ENCODE measurements around the gene RANBP3. TPM values are rescaled to one million over a fixed set of nuclear protein-coding genes. Genes with fewer than 3 reads are reported as not detected.

The RANBP3 gene
- total RNA-seq, 1 donor from 2014 or later: 81.9 TPM

DNA sequence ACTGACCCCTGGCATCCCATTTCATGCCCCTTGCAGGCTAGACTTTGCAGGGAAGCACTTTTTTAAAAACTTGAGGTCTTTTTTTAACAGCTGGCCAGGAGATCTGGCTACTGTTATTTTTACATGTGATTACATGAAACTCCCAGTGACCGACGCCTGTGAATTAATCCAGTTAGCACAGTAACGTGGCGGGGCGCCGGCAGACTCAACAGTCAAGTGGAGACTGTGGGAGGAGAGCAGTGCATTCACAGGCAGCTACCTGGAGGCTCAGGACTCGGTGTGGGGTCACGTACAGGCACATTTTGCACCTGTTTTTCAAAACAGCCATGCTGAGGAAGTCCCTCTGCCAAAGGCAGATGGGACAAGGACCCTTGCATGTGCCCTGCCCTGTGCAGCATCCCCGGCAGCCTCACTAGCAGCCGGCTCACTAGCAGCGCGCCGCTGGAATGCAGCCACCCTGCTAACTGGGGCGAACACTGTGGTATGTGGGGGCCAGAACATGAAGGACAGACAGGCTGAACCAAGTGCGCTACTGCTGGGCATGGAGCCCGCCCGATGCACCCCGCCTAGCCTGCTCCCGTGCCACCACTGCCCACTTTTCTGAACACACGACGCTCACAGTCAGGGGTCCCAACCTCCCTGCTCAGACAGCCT lies 45.2 kb downstream of the RANBP3 start:
- TF ChIP-seq, protein P1, sequence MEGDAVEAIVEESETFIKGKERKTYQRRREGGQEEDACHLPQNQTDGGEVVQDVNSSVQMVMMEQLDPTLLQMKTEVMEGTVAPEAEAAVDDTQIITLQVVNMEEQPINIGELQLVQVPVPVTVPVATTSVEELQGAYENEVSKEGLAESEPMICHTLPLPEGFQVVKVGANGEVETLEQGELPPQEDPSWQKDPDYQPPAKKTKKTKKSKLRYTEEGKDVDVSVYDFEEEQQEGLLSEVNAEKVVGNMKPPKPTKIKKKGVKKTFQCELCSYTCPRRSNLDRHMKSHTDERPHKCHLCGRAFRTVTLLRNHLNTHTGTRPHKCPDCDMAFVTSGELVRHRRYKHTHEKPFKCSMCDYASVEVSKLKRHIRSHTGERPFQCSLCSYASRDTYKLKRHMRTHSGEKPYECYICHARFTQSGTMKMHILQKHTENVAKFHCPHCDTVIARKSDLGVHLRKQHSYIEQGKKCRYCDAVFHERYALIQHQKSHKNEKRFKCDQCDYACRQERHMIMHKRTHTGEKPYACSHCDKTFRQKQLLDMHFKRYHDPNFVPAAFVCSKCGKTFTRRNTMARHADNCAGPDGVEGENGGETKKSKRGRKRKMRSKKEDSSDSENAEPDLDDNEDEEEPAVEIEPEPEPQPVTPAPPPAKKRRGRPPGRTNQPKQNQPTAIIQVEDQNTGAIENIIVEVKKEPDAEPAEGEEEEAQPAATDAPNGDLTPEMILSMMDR (conservative IDR thresholded peaks at IDR 0.05; ENCODE audit: low read depth, low read length): no peak
- no peak for DNase-seq (ENCODE audit: low read depth)
- H3K4me3 ChIP-seq (ENCODE audit: low read depth, low read length): no peak overlapping the region

DNA sequence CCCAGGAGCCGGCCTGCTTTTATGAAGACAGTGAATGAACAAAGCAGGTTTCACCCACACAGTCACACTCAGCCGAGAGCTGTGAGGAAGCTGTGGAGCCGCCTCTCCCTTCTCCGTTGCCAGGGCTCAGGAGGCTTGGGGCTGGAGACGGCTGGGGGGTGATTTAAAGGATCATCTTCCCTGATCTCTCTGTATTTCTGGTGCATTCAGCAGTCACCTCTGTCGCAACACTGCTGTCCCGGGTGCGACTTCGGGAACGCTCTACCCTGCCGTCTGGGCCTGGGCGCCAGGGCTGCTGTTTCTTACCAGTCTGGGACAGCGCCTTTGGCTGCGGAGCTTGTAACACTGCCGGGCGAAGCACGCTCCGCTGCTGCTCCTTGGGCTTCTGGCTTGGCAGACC lies 45.8 kb downstream of the RANBP3 start:
- H3K4me3 ChIP-seq (ENCODE audit: low read depth, low read length): no peak overlapping the region
- TF ChIP-seq, protein P1 (conservative IDR thresholded peaks at IDR 0.05; ENCODE audit: low read depth, low read length): no peak
- no peak for DNase-seq (ENCODE audit: low read depth)

GRCh38 chr19:5931251-5931650 lies 46.7 kb downstream of the RANBP3 start:
- TF ChIP-seq, protein P1 (conservative IDR thresholded peaks at IDR 0.05; ENCODE audit: low read depth, low read length): no peak
- no peak for DNase-seq (ENCODE audit: low read depth)
- no peak overlapping the region for H3K4me3 ChIP-seq (ENCODE audit: low read depth, low read length)

DNA sequence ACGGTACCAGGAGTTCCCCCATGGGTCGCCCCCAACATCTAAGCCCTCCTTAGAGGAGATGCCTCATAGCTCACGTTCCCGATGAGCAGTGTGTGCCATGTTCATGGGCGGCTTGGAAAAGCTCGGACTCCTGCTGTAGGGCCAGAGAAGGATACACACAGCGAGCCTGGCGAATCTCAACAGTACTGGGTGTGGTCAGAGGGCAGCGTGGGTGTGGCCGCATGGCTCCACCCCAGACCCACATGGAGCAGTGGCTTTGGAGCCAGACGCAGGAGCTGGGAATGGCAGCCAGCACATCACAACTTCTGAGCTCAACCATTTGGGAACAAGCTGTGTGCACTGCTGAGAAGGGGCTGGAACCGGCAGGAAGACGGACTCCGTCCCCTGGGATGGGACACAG lies 48.3 kb downstream of the RANBP3 start:
- no peak for DNase-seq (ENCODE audit: low read depth)
- no peak overlapping the region for H3K4me3 ChIP-seq (ENCODE audit: low read depth, low read length)
- TF ChIP-seq, protein P1 (conservative IDR thresholded peaks at IDR 0.05; ENCODE audit: low read depth, low read length): no peak

DNA sequence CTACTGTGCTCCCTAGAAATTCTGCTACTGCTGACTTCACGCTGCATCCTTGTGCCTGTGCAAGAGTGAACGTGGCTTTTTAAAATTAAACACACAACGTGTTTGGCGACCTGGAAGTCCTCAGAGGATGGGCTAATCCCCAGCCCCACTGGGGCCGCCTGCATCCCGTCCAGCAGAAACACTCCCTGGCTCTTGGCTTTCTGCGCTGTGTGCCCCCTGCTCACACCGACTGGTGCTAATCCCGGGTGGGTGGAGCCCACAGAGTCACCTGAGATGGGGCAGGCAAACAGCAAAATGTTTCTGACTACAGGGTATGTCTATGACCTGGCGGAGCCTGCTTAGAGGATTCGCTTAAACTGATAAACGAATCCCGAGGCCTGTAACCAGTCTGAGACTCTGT lies 48.8 kb downstream of the RANBP3 start:
- DNase-seq (ENCODE audit: low read depth): no peak
- H3K4me3 ChIP-seq (ENCODE audit: low read depth, low read length): no peak overlapping the region
- TF ChIP-seq, protein P1 (conservative IDR thresholded peaks at IDR 0.05; ENCODE audit: low read depth, low read length): no peak

- TF ChIP-seq, protein P1 (conservative IDR thresholded peaks at IDR 0.05; ENCODE audit: low read depth, low read length): no peak
- no peak overlapping the region for H3K4me3 ChIP-seq (ENCODE audit: low read depth, low read length)
- no peak for DNase-seq (ENCODE audit: low read depth)
Observed at GRCh38 chr19:5927441-5927821, 50.5 kb downstream of the RANBP3 start.
